Measurements from ENCODE around the gene OBP2B. TPM values are rescaled to one million over a fixed set of nuclear protein-coding genes. Genes with fewer than 3 reads are reported as not detected.

The OBP2B gene
- total and polyA plus RNA-seq, 10 of the 15 experiments (the other 5 are each of a cell fraction or from before 2014, with no cell fraction given): not detected

- Histone ChIP-seq H3K79me2 (ENCODE audit: control insufficient read depth, insufficient read depth, low read length) (no peaks in the 10 kb centered on the region), H4K20me1 (ENCODE audit: control insufficient read depth, insufficient read depth) (no peaks in the 10 kb centered on the region), H3K27ac (ENCODE audit: control insufficient read depth, insufficient read depth) (no peak overlapping the region), H3K4me1 (ENCODE audit: control insufficient read depth, insufficient read depth, low read length) (no peaks in the 10 kb centered on the region), H3K36me3 (ENCODE audit: control insufficient read depth in 2 of 2, insufficient read depth in 2 of 2, low read length in 1 of 2) (no peaks in the 10 kb centered on the region), H2AFZ (ENCODE audit: control insufficient read depth, low read depth, low read length) (no peak overlapping the region), H3K4me3 (no peak overlapping the region), H3K4me2 (ENCODE audit: control insufficient read depth, insufficient read depth) (no peak overlapping the region), H3K27me3 (replicated peaks in 1 of 2; ENCODE audit: control insufficient read depth in 2 of 2, insufficient read depth in 2 of 2, low read length in 1 of 2) (no peaks in the 10 kb centered on the region), H3K9me3 (replicated peaks; ENCODE audit: control insufficient read depth, insufficient read depth, low read length) (no peaks in the 10 kb centered on the region), H3K9ac (ENCODE audit: control insufficient read depth, insufficient read depth, low read length) (no peak overlapping the region)
- intact Hi-C loops (cut with micrococcal nuclease; ENCODE audit: unreplicated experiment): no loop called here
- BruUV-seq (replicated peaks): no TSS peak
- in situ Hi-C loops (cut with MboI): no loop called here
- DNase-seq (ENCODE audit: low read depth, low spot score) (no peak), ATAC-seq (no peak), FAIRE-seq (no peak)
- POLR2A ChIA-PET: no interaction called here
- SMC1A ChIA-PET (ENCODE audit: uncharacterized antibody, unreplicated experiment): no interaction called here
- RAD21 ChIA-PET (ENCODE audit: unreplicated experiment): no interaction called here
- TF ChIP-seq CBX5 (IDR thresholded peaks at IDR 0.05; ENCODE audit: low read depth) (no peak), POLR2A (IDR thresholded peaks at IDR 0.05; ENCODE audit: low read depth, low read length) (no peak), ELK1 (IDR thresholded peaks at IDR 0.05; ENCODE audit: low read depth, low read length) (no peak), RB1 (IDR thresholded peaks at IDR 0.05; ENCODE audit: borderline replicate concordance) (no peak), ZZZ3 (IDR thresholded peaks at IDR 0.05; ENCODE audit: control insufficient read depth, insufficient read length, low read depth) (no peak), NFYB (IDR thresholded peaks at IDR 0.05; ENCODE audit: insufficient read depth, low read depth, low read length) (no peak), SKIL (IDR thresholded peaks at IDR 0.05; ENCODE audit: low read depth, poor library complexity, severe bottlenecking) (no peak), USF2 (IDR thresholded peaks at IDR 0.05; ENCODE audit: borderline replicate concordance, low read depth, low read length) (no peak), MEF2B (IDR thresholded peaks at IDR 0.05; ENCODE audit: partially characterized antibody, poor library complexity, severe bottlenecking) (no peak)
- TF ChIP-seq, protein P1, sequence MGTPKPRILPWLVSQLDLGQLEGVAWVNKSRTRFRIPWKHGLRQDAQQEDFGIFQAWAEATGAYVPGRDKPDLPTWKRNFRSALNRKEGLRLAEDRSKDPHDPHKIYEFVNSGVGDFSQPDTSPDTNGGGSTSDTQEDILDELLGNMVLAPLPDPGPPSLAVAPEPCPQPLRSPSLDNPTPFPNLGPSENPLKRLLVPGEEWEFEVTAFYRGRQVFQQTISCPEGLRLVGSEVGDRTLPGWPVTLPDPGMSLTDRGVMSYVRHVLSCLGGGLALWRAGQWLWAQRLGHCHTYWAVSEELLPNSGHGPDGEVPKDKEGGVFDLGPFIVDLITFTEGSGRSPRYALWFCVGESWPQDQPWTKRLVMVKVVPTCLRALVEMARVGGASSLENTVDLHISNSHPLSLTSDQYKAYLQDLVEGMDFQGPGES (IDR thresholded peaks at IDR 0.05): no peak
- TF ChIP-seq, protein P2, sequence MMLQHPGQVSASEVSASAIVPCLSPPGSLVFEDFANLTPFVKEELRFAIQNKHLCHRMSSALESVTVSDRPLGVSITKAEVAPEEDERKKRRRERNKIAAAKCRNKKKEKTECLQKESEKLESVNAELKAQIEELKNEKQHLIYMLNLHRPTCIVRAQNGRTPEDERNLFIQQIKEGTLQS (IDR thresholded peaks at IDR 0.05; ENCODE audit: borderline replicate concordance, extremely low read depth, low read depth, low read length): no peak
- CTCF ChIA-PET: no interaction called here
- WGBS (ENCODE audit: insufficient coverage, insufficient replicate concordance, low lambda C conversion rate, missing lambda C conversion rate): 57% methylated on average over 43 of the region's 44 CpGs
These were observed 9.3 kb downstream of the OBP2B start for GRCh38 chr9:133199648-133200321.

Measured in GM12878 (cell line).